VCaP (cell line): ENCODE results near the gene FREM1.

Experiments
- H3K27ac ChIP-seq: fragments of 450-650 bp; 2 replicates; pipeline ENCODE4 v1.5.1; 2017
- CTCF ChIP-seq: fragments of 450-650 bp; conservative IDR thresholded peaks from 2 replicates; pipeline ENCODE4 v1.5.1; 2017; ENCODE audit warnings: mild to moderate bottlenecking, moderate library complexity

The FREM1 gene

GRCh38 chr9:14836885-14837284 lies 73.3 kb downstream of the FREM1 start:
- no peak for TF ChIP-seq CTCF
- no peak overlapping the region for H3K27ac ChIP-seq

DNA sequence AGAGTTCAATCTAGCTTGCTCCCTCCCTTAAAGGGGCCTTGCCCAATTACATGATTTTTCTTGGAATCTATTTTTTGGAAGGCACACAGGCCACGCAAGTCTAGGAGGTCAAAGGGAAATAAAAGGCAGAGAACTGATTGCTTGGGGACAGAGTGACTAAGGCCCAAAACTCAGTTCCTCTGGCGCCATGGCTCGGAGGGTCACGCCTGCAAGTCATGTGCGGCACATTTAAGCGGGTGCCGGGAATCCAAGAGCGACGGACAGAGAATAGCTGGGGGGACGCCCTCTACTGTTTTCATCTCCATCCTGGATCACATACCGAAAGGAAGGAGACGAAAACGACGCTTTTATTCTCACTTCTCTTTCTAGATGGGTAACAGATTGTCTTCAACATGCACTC lies 78.6 kb downstream of the FREM1 start:
- TF ChIP-seq CTCF: no peak
- no peak overlapping the region for H3K27ac ChIP-seq

GRCh38 chr9:14831074-14831473 lies 79.2 kb downstream of the FREM1 start:
- no peak for TF ChIP-seq CTCF
- H3K27ac ChIP-seq: no peak overlapping the region

GRCh38 chr9:14830057-14830456 lies 80.2 kb downstream of the FREM1 start:
- TF ChIP-seq CTCF: no peak
- no peak overlapping the region for H3K27ac ChIP-seq

GRCh38 chr9:14829204-14829603 lies 81.0 kb downstream of the FREM1 start:
- TF ChIP-seq CTCF: no peak
- no peak overlapping the region for H3K27ac ChIP-seq

DNA sequence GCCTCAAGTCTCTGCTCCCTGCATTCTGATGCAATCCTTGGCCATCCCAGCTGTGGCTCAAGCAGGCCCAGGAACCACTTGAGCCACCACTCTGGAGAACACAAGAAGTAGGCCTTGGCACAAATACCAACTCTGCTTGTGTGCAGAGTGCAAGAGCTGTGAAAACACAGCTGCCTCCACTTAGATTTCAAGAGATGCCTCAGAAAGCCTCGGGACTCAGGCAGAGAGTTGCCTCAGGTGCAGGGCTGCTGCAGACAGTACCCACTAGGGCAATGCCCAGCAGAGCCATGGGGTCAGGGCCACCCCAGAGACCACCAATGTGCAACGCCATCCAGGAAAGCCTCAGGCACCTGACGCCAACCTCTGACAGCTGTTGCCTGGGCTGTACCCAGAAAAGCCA lies 82.4 kb downstream of the FREM1 start:
- no peak overlapping the region for H3K27ac ChIP-seq
- TF ChIP-seq CTCF: no peak

GRCh38 chr9:14824481-14824880 lies 85.7 kb downstream of the FREM1 start:
- no peak overlapping the region for H3K27ac ChIP-seq
- TF ChIP-seq CTCF: no peak

DNA sequence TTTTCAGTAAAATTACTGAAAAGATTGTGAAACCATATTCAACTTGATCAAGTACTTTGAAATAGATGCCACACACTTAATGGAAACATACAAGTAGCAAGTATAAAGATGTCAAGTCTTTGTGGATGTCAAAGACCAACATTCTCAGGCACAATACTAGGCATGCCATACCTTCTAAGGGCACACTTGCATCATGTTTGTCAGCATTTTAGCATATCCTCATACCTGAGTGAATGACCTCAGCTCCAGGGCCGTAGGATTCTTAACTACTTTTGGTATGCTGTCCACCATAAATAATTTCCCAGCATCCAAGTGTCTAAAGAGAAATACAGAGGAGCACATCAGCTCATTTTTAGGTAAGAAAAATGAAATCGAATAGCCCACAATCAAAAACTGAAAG lies 86.4 kb downstream of the FREM1 start:
- no peak overlapping the region for H3K27ac ChIP-seq
- TF ChIP-seq CTCF: no peak
